Sigmoid colon (tissue), 4 donors: ENCODE data around the gene BBX.

Source experiments
- CTCF ChIP-seq, 4 experiments: fragments of 450-650 bp in 3 of 4; fragments of 200-600 bp in 1 of 4; IDR thresholded peaks; one replicate each; pipeline ENCODE4 v1.5.1; 2016 to 2019; ENCODE audit warnings: antibody characterized with exemption in 4 of 4, mild to moderate bottlenecking in 3 of 4, moderate library complexity in 2 of 4
- EP300 ChIP-seq, 4 donors: sonication (generic); formaldehyde crosslinking; IDR thresholded peaks; one replicate each; pipeline ENCODE4 v1.6.1; 2017; ENCODE audit warnings: antibody characterized with exemption in 4 of 4

GRCh38 chr3:107487490-107487889 is 35.3 kb upstream of the BBX start:
- TF ChIP-seq CTCF (IDR thresholded peaks at IDR 0.05) (no peak), EP300 (IDR thresholded peaks at IDR 0.05) (no peak)
